GM12872 (cell line): ENCODE data around the gene SCN3A.

Source experiments
- TF ChIP-seq, protein P1 (sequence below): IDR thresholded peaks from 3 replicates; pipeline ENCODE4 v1.5.1; 2011; ENCODE audit warnings: low read depth, mild to moderate bottlenecking, low read length, moderate library complexity; ENCODE audit not compliant: insufficient read depth

The SCN3A gene

DNA sequence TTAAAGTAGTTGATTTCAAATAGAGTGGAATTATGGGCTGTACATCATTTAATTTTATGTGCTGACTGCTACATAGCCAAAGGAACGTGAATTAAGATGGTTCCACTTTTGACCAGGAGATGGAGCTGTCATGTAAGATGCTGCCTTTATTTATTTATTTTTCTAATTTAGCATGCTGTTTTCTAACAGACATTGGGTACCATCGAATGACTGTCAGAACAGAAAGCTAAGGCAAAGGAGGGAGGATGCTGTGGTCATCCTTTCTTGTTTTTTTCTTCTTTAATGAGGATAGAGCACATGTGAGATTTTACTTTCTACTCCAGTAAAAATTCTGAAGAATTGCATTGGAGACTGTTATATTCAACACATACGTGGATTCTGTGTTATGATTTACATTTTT, 35.4 kb upstream of the SCN3A start, which contains the start of gene SCN2A:
Gene SCN2A, plus strand, starts transcription at position 185 of the 400 bp plus-strand sequence. CDS start 56,410 bp downstream, outside the sequence.
- TF ChIP-seq, protein P1, sequence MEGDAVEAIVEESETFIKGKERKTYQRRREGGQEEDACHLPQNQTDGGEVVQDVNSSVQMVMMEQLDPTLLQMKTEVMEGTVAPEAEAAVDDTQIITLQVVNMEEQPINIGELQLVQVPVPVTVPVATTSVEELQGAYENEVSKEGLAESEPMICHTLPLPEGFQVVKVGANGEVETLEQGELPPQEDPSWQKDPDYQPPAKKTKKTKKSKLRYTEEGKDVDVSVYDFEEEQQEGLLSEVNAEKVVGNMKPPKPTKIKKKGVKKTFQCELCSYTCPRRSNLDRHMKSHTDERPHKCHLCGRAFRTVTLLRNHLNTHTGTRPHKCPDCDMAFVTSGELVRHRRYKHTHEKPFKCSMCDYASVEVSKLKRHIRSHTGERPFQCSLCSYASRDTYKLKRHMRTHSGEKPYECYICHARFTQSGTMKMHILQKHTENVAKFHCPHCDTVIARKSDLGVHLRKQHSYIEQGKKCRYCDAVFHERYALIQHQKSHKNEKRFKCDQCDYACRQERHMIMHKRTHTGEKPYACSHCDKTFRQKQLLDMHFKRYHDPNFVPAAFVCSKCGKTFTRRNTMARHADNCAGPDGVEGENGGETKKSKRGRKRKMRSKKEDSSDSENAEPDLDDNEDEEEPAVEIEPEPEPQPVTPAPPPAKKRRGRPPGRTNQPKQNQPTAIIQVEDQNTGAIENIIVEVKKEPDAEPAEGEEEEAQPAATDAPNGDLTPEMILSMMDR = peak; percentile 46; the same call in 2 of the 3 replicates

DNA sequence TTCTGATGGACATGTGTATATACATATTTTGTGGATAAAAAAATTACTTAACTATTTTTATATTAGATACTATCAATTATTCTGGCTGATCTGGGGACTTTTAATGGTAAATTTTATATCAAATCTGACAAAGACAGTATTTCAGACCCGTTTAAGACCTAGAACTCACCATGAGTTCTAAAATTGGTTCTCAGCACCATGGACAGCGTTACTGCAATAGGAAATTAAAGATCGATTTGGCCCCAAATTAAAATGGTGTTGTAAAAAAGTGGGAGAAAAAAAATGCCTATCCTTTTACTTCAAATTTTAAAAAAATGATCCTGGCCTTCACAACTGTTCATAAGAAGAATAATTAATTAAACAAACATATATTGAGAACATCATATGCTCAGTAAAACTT, 34.4 kb upstream of the SCN3A start:
- TF ChIP-seq, protein P1 = no peak

DNA sequence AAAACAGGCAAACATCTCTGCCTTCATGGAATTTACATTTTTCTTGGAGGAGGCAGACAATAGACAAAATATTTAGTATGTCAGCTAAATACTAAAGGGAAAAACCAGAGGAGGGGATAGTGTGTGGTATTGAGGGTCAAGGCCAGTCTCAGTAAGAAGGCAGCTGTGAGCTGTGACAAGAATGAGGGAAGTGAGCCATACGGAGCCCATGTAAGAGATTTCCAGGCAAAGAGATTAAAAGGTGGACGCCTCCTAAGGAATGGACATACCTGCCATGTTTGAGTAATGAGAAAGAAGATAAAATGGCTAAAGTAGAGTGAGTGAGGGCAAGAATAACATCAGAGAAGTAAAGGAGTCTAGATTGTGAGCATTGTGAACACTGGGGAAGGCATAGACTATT, 33.2 kb upstream of the SCN3A start:
- TF ChIP-seq, protein P1 = no peak

DNA sequence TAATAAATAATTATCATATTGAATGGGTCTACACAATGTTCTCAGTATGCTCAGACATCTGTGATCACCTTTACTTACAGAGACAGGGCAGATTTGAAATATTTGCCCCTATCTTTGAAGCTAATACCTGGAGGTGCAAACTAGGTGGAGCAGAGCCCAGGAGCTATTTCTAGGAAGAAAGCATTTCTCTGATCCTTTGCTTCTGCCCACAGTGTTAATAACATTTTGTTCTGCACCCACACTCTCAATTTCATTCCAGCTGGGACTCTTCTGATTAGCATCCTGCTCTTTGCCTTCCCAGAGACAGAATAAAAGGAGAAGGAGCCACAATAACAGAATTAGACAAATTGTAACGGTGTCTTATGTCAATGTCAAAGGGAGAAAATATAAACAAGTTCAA, 23.7 kb upstream of the SCN3A start:
- TF ChIP-seq, protein P1 = no peak

DNA sequence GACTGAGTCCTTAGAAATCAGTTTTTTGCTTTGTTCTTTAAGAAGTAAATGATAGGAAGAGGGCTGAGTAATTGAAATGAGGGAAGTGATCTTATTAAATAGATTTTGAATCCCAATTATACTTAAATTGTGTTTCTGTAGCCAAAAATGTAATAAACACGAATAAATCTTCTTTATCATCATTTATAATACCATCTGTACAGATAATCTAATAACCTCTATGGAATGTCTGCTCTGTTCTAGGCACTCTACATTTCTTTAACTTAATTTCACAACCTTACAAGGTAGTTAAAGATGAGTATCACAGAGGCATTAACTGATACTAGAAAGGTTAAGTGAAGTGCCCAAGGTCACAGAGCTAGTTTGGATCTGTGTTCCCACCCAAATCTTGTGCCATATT, 21.1 kb upstream of the SCN3A start:
- TF ChIP-seq, protein P1 = no peak

DNA sequence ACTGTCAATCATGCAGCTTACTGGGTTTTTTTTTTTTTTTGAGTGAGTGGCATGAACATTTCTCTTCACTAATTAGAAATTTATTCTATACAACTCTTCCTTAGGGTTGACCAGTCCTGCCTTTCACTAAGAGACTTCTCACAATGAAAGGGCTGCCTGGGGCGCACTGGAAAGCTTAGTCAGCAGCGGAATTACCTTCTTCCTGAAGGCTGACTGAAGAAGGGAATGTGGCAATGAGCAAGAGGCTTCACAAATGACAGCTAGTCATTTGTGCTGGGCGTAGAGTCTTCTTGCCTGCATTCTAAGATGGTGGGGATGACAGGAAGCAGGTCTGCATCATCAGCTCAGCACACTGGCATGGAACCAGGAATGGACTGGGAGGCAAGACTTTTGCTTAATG, 15.6 kb upstream of the SCN3A start:
- TF ChIP-seq, protein P1 = no peak

DNA sequence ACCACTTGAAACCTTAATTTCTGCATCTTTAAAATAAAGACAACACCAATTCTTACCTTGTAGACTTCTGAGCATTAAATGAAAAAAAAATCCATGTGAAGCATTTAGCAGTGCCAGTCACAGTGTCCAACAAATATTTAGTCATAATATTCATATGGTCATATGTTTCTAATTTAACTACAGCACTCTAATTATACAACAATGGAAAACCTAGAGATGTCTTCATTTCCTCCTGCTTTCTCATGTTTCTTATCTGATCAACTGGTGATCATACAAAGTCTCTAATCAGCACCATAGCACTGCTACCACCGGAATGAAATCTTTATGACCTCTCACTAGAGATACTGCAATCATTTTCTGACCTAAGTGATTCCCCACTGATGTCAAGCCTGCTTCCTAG, 10.2 kb upstream of the SCN3A start:
- TF ChIP-seq, protein P1 = no peak
